ENCODE measurements around the gene PPP1R15A.
A peak's percentile ranks its signal among the peaks of the same experiment; 100 is the strongest.
"Not testable (repeated sequence)": the region's sequence is repeated elsewhere in the genome, so short reads cannot be mapped to it uniquely, and the experiment has no call there.

PPP1R15A gene

DNA sequence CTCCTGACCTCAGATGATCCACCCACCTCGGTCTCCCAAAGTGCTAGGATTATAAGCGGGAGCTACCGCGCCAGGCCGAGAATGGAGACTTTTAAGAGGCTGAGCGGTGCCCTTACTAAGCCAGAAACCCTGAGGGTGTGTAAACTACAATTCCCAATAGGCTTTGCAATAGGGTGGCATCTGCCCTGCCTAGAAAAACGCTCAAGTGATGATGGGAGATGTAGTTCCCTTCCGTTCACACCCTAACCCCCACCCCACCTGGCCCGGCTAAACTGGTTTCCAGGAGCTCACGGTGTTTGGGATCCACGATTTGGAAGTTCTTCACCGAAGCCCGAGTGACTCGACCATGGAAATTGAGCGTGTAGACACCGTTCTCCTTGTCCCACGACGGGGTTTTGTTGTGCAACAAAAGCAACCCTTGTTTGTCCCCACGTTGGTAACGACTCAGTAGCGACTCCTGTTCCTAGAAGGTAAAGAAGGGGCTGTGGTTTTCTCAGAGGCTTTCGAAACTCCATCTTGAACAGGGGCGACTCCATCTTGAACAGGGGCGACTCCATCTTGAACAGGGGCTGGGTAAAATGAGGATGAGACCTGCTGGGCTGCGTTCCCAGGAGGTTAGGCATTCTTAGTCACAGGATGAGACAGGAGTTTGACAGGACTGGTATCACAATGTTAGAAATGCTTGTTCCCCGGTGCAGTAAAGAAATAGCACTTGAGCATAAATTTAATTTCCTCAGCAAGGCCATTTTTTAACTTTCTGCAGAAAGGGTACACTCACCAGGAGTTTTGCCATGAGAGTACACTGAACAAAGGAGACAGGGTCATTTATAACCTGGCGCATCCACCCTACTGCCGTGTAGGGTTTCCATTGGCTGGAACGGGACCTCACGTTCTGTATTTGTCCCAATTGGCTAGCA, 9.8 kb downstream of the PPP1R15A start:
- no peak for DNase-seq

DNA sequence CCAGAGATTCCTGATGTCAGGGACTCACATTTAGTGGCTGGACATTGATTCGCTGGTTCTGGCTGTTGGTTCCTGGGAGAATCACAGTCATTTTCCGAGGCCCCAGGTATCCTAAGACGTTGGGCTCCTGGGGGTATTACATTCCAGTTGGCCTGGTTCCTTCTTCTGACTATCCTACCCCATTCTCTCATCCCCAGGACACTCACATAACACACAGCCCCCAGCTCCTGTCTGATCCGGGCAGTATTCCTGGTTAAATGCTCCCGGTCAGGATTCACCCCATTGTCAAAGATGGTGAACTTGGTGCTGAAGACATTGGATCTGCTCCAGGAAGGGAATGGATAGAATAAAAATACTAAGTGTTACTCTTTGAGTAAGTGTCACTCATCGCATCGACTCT, 11.5 kb downstream of the PPP1R15A start:
- DNase-seq, result no peak

DNA sequence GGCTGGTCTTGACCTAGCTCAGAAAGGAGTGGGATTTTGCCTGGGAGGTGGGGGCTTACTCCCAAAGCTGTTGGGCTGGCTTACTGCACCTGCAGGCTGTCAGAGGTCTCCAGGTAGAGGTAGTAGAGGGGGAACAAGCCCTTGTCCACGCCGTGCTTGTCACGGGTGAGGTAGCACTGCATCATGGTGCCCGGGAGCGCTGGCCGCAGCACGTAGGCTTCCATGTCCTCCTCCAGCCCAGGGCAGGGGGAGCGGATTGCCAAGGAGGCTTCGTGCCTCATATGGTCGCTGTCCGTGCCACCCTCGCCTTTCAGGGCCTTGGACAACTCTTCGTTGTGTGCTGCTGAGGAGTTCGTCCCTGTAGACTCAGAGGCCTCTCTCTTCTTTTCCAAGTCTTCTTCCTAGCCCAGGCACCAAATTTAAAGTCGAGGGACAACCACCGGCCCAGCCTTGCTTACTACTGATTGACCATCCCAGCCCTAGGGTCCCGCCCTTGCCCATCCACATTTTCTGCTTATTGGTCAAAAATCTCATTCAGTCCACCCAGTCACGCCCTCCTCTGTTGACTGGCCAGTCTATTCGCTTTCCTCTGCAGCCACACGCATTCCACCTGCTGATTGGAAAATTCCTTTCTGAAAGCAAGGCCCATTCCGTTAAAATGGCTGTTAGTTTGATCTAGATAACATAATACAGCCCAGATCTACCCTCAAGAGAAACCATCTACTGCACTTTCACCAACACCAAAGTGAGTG, 15.8 kb downstream of the PPP1R15A start:
- DNase-seq, result no peak

DNA sequence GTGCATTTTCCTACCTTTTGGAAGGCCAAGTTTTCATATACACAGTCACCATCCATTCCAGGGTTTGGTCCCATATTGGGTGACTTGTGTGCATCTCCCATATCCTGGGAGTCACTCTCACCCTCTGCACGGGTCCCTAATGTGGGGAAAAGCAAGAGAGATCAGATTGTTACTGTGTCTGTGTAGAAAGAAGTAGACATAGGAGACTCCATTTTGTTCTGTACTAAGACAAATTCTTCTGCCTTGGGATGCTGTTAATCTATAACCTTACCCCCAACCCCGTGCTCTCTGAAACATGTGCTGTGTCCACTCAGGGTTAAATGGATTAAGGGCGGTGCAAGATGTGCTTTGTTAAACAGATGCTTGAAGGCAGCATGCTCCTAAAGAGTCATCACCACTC, 17.3 kb downstream of the PPP1R15A start:
- DNase-seq, result not testable (repeated sequence)

DNA sequence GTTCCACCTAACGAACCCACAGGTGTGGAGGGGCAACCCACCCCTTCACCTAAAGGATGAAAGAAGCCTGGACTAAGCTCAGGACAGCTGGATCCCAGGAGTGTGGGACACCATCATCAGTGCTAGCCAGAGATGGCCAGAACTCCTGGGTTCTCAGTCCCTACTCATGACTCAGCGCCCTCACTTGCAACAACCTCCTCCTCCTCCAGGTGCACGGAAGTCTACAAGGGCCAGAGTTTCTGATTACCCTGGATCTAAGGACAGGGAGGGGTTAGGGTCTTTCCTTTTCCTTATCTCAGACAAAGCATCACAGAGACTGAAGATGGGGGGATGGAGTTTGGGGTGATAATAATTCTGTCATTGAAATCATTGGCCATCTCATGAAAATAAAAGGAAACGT, 18.3 kb downstream of the PPP1R15A start:
- no peak for DNase-seq

DNA sequence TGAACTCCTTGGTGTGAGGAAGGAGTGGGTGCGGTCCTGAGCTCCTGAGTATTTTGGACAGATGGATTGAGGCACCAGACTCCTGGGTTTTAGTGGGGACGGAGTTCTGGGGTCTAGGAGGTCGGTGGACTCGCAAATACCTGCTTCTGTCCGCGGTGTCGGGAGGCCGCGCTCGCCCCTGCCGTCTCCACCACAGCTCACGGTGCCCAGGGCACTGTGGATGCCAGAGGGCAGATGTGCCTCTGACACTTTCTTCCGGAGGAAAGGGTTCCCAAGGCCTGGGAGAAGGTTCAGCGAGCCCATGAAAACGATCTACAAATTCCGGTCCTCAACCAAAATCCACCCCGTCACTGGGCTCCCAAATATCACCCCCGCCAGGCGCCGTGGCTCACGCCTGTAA, 23.0 kb downstream of the PPP1R15A start:
- no peak for DNase-seq

DNA sequence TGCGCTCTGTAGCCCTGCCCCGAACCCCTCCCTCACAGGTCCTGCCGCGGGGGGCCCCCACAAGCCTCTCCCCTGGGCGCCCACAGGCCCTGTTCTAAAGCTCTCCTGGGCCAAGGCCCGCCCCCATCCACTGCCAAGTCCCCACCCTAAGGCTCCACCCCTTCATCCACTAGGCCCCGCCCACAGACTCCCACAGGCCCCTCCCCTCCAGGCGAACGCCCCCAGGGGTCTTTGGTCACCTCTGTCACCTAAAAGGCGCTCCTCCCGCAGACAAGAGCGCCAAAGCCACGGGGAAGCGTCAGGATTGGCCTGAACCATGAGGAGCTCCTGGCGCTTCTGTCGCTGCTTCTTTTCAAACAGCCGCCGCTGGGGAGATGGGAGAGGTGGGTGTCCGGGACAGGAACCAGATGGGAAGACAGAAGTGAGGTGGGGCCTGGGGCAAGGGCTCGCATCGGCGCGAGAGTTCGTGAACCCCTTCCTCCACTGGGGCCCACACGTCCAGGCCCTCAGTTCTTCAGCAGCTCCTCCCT, 24.0 kb downstream of the PPP1R15A start:
- DNase-seq, result no peak

DNA sequence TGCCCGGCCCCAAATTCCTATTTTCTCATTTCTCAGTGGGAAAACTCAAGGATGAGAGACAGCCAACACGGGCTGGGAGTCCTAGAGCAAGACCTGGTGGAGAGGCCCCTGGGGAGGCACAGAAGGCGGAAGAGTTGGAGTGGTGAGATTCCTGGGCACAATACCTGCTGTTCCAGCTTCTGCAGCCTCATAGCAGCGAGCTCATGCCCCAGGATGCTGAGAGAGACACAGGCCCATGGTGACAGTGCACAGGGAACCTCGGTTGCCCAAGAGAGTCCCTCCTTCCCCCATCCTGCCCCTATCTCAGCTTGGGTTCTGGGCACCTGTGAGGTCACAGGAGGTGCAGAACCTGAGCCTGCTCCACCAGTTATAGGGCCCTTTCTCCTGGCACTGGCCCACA, 25.0 kb downstream of the PPP1R15A start:
- no peak for DNase-seq

DNA sequence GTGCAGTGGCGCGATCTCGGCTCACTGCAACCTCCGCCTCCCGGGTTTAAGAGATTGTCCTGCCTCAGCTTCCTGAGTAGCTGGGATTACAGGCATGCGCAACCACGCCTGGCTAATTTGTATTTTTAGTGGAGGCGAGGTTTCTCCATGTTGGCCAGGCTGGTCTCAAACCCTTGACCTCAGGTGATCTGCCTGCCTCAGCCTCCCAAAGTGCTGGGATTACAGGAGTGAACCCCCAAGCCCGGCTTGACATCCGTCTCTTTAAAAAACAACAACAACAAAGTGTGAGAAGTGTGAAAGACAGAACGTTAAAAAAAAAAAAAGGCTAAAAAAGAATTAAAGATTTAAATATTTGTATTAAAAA, 27.1 kb downstream of the PPP1R15A start:
- not testable (repeated sequence) for DNase-seq

DNA sequence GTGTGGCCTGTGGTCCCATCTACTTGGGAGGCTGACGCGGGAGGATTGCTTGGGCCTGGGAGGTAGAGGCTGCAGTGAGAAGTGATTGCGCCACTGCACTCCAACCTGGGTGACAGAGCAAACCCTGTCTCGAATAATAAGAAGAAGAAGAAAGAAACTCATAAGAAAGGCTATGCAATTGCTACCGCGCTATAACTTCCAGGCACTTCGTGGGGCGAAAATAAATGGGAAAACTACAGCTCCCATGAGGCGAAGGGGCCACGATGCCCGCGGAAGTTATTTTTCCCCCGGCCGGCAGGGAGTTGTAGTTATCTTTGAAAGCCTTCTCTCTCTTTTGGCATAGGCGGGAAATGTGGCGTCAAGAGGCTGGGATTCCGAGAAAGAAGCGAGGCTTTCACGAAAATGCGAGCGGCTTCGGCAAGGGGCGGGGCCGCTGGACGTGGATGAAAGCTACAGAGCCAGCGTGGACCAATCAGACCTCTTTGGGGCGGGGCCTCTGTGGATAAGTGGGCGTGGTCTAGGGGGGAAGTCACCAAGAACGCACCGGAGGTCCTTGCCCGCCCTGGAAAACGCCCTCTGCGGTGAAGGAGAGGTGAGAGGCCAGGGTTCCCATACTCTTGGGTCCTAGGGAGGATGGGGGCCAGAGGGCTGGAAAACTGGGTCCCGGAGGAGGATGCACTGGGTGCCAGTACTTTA, 27.7 kb downstream of the PPP1R15A start, which contains the start of gene NUCB1:
Gene NUCB1, plus strand, starts transcription at position 532 of the 696 bp plus-strand sequence. CDS start 485 bp downstream, outside the sequence.
- peak; percentile 99 for DNase-seq

DNA sequence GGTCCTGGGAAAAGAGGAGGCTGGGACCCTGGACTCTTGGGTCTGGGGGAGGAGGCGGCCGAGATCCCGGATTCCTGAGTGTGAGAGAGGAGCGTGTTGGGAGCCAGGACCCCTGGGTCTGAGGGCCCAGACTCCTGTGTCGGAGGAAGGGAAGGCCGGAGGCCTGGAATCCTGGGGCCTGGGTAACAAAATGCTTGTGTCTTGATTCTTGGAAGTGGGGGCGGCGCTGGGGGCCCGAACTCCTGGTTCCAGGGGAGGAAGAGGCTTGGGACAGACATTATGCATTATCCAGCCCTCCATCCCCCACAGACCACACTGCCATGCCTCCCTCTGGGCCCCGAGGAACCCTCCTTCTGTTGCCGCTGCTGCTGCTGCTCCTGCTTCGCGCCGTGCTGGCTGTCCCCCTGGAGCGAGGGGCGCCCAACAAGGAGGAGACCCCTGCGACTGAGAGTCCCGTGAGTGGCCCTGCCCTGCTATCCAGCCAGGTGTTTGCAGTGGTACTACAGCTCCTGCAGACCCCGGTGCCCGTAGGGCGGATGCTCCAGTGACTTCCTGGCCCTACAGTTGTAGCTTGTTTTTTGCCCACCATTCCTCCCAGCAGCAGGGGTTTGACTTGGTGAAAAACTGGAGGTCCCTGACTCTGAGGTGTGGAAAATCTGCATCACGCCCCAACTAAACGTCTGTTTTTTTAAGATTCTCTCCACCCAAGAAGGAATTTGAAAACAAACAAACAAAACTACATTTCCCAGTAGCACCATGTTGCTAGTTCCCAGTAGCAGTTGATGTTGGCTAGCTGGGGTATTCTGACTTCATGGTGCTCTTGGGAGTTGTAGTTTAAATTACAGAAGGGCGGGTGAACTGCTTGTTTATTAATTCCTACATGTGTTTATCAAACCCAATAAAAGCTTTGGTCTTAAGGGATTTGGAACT, 28.5 kb downstream of the PPP1R15A start:
- DNase-seq, result no peak

DNA sequence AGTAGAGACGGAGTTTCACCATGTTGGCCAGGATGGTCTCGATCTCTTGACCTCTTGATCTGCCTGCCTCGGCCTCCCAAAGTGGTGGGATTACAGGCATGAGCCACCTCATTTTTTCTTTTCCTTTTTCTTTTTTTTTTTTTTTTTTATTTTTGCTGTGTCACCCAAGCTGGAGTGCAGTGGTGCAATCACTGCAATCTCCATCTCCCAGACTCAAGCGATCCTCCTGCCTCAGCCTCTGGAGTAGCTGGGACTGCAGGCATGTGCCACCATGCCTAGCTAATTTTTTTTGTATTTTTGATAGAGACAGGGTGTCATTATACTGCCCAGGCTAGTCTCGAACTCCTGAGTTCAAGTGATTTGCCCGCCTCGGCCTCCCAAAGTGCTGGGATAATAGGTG, 30.1 kb downstream of the PPP1R15A start:
- not testable (repeated sequence) for DNase-seq

DNA sequence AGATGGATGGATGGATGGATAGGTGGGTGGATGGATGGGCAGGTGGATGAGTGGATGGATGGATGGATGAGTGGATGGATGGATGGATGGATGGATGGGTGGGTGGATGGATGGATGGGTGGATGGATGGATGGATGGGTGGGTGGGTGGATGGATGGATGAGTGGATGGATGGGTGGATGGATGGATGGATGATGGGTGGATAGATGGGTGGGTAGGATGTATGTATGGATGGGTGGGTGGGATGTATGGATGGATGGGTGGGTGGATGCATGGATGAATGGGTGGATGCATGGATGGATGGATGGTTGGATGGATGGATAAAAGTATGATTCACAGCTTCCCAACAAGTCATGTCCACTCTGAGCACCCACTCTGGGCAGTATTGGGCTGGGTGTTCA, 31.6 kb downstream of the PPP1R15A start:
- not testable (repeated sequence) for DNase-seq

DNA sequence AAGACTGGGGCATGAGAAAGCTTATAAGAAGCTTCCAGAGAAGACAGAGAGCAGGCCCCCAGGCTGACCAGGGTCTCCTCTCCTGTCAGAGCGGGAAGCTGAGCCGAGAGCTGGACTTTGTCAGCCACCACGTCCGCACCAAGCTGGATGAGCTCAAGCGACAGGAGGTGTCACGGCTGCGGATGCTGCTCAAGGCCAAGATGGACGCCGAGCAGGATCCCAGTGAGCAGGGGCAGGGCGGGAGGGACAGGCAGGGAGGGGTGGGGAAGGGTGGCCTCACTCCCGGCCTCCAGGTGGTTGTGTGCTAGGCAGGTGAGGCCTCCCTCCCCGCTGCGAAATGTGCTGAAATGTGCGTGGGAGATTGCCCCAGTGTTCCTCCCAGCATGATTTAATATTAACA, 33.4 kb downstream of the PPP1R15A start:
- no peak for DNase-seq

DNA sequence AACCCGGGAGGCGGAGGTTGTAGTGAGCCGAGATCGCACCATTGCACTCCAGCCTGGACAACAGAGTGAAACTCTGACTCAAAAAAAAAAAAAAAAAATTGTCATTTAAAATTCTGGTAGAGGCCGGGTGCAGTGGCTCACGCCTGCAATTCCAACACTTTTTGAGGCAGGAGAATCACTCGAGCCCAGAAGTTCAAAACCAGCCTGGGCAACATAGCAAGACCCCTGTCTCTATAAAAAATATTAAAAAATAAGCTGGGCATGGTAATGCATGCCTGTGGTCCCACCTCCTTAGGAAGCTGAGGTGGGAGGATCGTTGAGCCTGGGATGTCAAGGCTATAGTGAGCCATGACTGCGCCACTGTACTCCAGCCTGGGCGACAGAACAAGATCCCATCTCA, 34.1 kb downstream of the PPP1R15A start:
- DNase-seq, result no peak

DNA sequence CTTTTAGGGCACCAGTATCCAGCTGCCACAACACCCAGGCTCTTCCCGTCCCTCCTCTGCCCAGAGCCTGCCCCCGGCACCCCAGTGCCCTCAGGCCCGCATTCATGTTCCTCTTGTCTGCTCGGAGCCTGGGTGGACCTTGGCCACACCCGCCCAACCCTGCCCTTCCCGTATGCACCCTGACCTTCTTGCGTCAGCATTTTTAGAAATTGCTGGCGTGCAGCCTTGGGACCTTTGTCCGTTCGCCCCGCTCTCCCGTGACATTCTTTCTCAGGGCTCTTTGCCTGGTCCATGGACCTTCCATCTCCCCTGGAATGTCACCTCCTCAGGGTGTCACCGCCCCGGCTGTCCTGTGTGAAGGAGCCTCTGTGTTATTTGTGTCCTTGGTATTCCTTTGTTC, 35.5 kb downstream of the PPP1R15A start:
- DNase-seq, result no peak

DNA sequence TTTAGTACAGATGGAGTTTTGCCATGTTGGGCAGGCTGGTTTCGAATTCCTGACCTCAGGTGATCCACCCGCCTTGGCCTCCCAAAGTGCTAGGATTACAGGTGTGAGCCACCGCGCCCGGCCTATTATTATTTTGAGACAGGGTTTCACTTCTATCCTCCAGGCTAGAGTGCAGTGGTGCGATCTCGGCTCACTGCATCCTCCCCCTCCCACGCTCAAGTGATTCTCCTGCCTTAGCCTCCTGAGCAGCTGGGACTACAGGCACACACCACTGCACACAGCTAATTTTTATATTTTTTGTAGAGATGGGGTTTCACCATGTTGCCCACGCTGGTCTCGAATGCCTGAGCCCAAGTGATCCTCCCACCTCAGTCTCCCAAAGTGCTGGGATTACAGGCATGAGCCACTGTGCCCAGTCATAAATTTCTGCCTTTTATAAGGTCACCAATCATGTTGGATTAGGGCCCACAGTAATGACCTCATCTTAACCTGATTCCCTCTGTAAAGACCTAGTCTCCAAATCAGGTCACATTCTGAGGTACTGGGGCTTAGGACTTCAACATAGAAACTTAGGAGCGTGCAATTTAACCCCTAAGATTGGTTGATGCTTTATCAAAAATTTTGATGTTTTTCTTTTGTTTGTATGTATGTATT, 37.3 kb downstream of the PPP1R15A start:
- DNase-seq, result not testable (repeated sequence)

DNA sequence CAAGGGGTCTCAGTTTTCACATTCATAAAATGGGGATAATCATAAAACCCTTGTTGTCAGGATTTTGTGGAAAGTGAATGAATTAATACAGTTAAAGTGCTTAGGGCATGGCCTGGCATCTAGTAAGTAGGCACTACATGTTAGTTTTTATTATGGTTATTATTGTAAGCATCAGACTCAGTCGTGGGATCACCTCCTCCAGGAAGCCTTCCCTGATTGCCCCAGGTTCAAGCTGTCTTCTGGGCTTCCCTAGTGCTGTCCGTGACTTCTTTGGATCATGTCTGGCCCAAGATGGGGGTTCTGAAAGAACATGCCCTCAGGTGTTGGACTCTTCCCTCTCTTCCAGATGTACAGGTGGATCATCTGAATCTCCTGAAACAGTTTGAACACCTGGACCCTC, 38.6 kb downstream of the PPP1R15A start:
- DNase-seq, result no peak

DNA sequence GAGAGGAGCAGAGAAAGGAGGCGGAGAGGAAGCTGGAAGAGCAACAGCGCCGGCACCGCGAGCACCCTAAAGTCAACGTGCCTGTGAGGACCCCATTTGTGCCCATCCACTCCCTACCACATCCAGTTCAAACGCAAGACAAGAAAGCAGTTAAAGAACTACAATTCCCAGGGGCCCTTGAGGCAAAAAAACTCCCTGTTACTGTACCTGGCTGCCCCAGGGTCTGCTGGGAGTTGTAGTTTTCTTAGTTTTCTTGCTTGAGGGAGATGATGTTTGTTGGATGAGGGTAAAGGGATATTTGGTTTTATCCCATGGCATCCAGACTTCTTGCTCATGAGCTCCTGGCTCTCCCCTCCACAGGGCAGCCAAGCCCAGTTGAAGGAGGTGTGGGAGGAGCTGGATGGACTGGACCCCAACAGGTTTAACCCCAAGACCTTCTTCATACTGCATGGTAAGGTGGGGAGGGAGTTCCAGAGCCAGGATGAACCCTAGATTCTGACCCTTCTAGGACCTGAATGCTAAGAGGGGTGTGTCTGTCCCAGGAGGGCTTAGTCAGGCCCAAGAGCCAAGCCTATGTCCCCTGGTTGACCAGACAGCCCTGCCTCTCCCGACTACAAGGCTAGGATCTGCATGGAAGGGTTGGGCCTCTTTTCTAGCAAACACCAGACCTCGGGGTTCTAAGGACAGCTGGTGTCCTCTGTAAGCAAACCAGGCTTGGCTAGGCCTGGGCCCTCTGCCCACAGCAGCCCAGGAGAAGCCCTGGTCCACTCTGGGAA, 41.1 kb downstream of the PPP1R15A start:
- no peak for DNase-seq

DNA sequence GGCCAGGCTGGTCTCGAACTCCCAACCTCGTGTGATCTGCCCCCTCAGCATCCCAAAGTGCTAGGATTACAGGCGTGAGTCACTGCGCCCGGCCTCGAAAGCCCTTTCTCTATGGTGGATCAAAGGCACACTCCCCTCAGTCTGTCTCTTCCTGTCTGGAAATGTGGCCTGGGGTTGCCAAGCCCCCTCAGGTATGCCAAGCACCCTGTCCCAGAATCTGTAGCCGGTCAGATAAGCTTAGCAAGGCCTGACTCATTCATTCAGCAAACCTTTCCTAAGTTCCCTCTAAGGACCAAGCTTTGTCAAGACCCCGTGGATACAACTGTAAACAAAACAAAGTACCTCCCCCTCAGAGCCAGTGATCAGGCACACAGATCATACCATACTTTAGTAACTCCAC, 42.0 kb downstream of the PPP1R15A start:
- no peak for DNase-seq

DNA sequence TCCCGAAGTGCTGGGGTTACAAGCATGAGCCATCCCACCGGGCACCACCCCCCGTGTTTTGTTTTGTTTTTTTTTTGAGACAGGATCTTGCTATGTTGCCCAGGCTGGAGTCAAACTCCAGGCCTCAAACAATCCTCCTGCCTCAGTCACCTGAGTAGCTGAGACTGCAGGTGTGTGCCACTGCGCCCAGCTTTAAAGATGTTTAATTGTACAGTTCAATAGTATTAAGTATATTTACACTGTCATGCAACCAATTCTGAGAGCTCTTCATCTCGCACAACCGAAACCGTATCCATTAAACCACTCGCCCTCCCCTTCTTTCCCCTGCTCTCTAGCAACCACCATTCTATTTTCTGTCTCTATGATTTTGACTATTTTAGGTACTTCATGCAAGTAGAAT, 43.5 kb downstream of the PPP1R15A start:
- DNase-seq, result peak; percentile 95

Data from DMS79 (cell line).